Neural cell (in vitro differentiated cells): ENCODE results near the gene ANKIB1. TPM values are rescaled to one million over a fixed set of nuclear protein-coding genes. Genes with fewer than 3 reads are reported as not detected.

ENCODE experiments used
- H2AFZ ChIP-seq: fragments of 200-600, 300-800 bp; sonication (generic), shearing (Covaris generic); 2 replicates; pipeline ENCODE4 v1.6.0; 2014; ENCODE audit warnings: low read depth, mild to moderate bottlenecking, antibody characterized with exemption, low read length, moderate library complexity
- H3F3A ChIP-seq: fragments of 200-600 bp; shearing (Covaris generic); 2 replicates; pipeline ENCODE4 v1.6.1; 2016; ENCODE audit warnings: mild to moderate bottlenecking, moderate library complexity, mixed read lengths, antibody characterized with exemption, low read length; ENCODE audit not compliant: insufficient read depth, poor library complexity, severe bottlenecking
- H3K27ac ChIP-seq: fragments of 200-600, 300-800 bp; sonication (generic), shearing (Covaris generic); 2 replicates; pipeline ENCODE4 v1.5.1; 2014; ENCODE audit warnings: mild to moderate bottlenecking, low read length, moderate library complexity
- H3K27me3 ChIP-seq: fragments of 300-800, 200-600 bp; sonication (generic), shearing (Covaris generic); 2 replicates; pipeline ENCODE4 v1.6.0; 2014; ENCODE audit warnings: mild to moderate bottlenecking, low read depth, low read length, moderate library complexity; ENCODE audit not compliant: insufficient read depth
- H3K36me3 ChIP-seq: fragments of 300-800, 200-600 bp; sonication (generic), shearing (Covaris generic); 2 replicates; pipeline ENCODE4 v1.5.1; 2014; ENCODE audit warnings: mild to moderate bottlenecking, antibody characterized with exemption, low read length, moderate library complexity; ENCODE audit not compliant: insufficient read depth
- H3K4me2 ChIP-seq: fragments of 300-800, 200-600 bp; sonication (generic), shearing (Covaris generic); 2 replicates; pipeline ENCODE4 v1.6.0; 2014; ENCODE audit warnings: mild to moderate bottlenecking, low read length
- H3K4me3 ChIP-seq: fragments of 300-800, 200-600 bp; sonication (generic), shearing (Covaris generic); 2 replicates; pipeline ENCODE4 v1.5.1; 2014; ENCODE audit warnings: mild to moderate bottlenecking, low read length, moderate library complexity
- H3K79me2 ChIP-seq: fragments of 200-600 bp; shearing (Covaris generic); replicated peaks from 2 replicates; pipeline ENCODE4 v1.6.0; 2014; ENCODE audit warnings: mild to moderate bottlenecking, low read length, moderate library complexity; ENCODE audit not compliant: insufficient read depth
- H3K9ac ChIP-seq: fragments of 300-800, 200-600 bp; sonication (generic), shearing (Covaris generic); 2 replicates; pipeline ENCODE4 v1.6.1; 2016; ENCODE audit warnings: mild to moderate bottlenecking, low read length, mixed read lengths
- H3K9me2 ChIP-seq: fragments of 200-600 bp; shearing (Covaris generic); 2 replicates; pipeline ENCODE4 v1.6.1; 2016; ENCODE audit warnings: mild to moderate bottlenecking, low read length, mixed read lengths; ENCODE audit not compliant: insufficient read depth
- H3K9me3 ChIP-seq: fragments of 200-600, 300-800 bp; sonication (generic), shearing (Covaris generic); 2 replicates; pipeline ENCODE4 v1.6.1; 2016; ENCODE audit warnings: mild to moderate bottlenecking, mixed run types, low read length, moderate library complexity, mixed read lengths
- H4K20me1 ChIP-seq: fragments of 200-600 bp; shearing (Covaris generic); 2 replicates; pipeline ENCODE4 v1.6.1; 2016; ENCODE audit warnings: mild to moderate bottlenecking, mixed run types; ENCODE audit not compliant: insufficient read depth
- EP300 ChIP-seq: fragments of 450-650 bp; conservative IDR thresholded peaks from 2 replicates; pipeline ENCODE4 v1.6.1; 2014; ENCODE audit warnings: antibody characterized with exemption, mild to moderate bottlenecking, moderate library complexity; ENCODE audit not compliant: poor library complexity, severe bottlenecking
- EZH2 ChIP-seq: fragments of 200-600, 300-800 bp; shearing (Covaris generic), sonication (generic); IDR thresholded peaks from 2 replicates; pipeline ENCODE4 v1.6.1; 2014; ENCODE audit warnings: antibody characterized with exemption, low read length, borderline replicate concordance, mild to moderate bottlenecking; ENCODE audit not compliant: insufficient read depth, poor library complexity, severe bottlenecking
- MXI1 ChIP-seq: fragments of 450-650 bp; conservative IDR thresholded peaks from 2 replicates; pipeline ENCODE4 v1.6.1; 2014; ENCODE audit warnings: antibody characterized with exemption, mild to moderate bottlenecking; ENCODE audit not compliant: poor library complexity, severe bottlenecking
- POLR2AphosphoS5 ChIP-seq: IDR thresholded peaks from 2 replicates; pipeline ENCODE4 v1.6.1; 2012
- RAD21 ChIP-seq: fragments of 450-650 bp; conservative IDR thresholded peaks from 2 replicates; pipeline ENCODE4 v1.6.1; 2014; ENCODE audit warnings: antibody characterized with exemption, mild to moderate bottlenecking, moderate library complexity
- SMC3 ChIP-seq: fragments of 450-650 bp; conservative IDR thresholded peaks from 2 replicates; pipeline ENCODE4 v1.6.1; 2014; ENCODE audit warnings: antibody characterized with exemption, mild to moderate bottlenecking, moderate library complexity; ENCODE audit not compliant: poor library complexity
- TAF1 ChIP-seq: IDR thresholded peaks from 2 replicates; pipeline ENCODE4 v1.6.1; 2012; ENCODE audit warnings: low read depth
- polyA minus RNA-seq: library from RNA; depleted of rRNA, polyadenylated mRNA; stranded (reverse); fragments of >200 nt; gene quantifications from 2 replicates; pipeline ENCODE4 v1.2.3, GENCODE V29; 2014
- polyA plus RNA-seq: library from polyadenylated mRNA; depleted of rRNA; stranded (reverse); fragments of >200 nt; gene quantifications from 2 replicates; pipeline ENCODE4 v1.2.3, GENCODE V29; 2014
- TF ChIP-seq, protein P1 (sequence below): IDR thresholded peaks from 2 replicates; pipeline ENCODE4 v1.6.1; 2012; ENCODE audit warnings: borderline replicate concordance
- TF ChIP-seq, protein P2 (sequence below): fragments of 450-650 bp; IDR thresholded peaks from 2 replicates; pipeline ENCODE4 v1.5.1; 2014; ENCODE audit warnings: antibody characterized with exemption, mild to moderate bottlenecking, moderate library complexity; ENCODE audit not compliant: poor library complexity, severe bottlenecking

The ANKIB1 gene
- polyA plus RNA-seq (67.8 and 83.0 TPM in 2 replicates), polyA minus RNA-seq (124 and 137 TPM in 2 replicates)

DNA sequence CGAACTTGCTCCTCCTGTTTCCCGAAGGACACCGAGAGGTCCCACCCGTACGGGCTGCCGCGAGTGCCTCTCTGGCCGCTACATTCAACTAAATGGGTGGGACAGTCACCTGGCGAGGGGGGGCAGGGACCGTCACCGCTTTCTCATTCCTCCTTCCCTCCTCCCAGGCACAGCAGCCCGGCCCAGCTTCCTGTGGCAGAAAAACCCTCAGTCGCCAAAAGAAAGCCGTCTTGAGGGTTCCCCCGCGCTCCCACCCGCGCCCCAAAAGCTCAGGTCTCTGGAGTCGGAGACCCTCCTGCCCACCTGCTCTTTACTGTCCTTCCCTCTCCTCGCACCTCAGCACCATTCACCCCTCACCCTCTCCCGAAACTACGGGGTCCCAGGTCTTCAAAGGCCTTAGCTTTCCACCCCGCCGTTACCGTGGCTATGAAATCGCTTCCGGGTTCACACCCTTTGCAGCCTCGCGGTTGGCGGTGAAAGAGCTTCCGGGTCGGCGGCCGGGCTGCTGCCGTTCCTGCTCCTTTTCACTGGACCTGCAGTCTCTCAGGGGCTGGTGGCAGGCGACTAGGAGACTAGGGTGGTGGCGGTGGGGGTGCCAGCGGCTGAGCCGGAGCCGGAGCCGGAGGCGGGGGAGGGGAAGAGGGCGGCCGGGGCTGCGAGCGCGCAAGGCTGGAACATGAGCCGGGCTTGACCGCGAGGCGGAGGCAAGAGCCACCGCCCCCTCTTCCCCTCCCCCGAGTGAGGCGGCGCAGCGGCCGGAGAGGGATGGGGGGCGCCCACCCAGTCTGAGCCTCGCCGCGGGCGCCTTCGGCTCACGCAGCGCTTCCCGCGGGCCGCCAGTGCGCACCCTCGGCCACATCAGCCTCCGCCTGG lies at the start of gene ANKIB1, which contains the start of gene KRIT1:
Gene ANKIB1 (plus strand): TSS at position 488 of the 873 bp plus-strand sequence. CDS start 49,005 bp downstream, outside the sequence.
Gene KRIT1 (minus strand): TSS at position 428 of the 873 bp plus-strand sequence. CDS start 3,779 bp downstream, outside the sequence.
- Histone ChIP-seq H4K20me1 (no peaks in the 10 kb centered on the region), H3K79me2 (peaks cover 64% of the 10 kb centered on the region), H3K4me3 (peak within 1 kb of the TSS; percentile 89), H3K36me3 (no peaks in the 10 kb centered on the region), H3K9me2 (no peaks in the 10 kb centered on the region), H3K9ac (peak within 1 kb of the TSS; percentile 82), H3K4me2 (peak within 1 kb of the TSS; percentile 97), H3K27me3 (no peaks in the 10 kb centered on the region), H3F3A (no peaks in the 10 kb centered on the region), H3K9me3 (no peaks in the 10 kb centered on the region), H2AFZ (peak within 1 kb of the TSS; percentile 98), H3K27ac (peak within 1 kb of the TSS; percentile 83)
- TF ChIP-seq EP300: no peak
- TF ChIP-seq SMC3: peak; percentile 22
- TF ChIP-seq, protein P1, sequence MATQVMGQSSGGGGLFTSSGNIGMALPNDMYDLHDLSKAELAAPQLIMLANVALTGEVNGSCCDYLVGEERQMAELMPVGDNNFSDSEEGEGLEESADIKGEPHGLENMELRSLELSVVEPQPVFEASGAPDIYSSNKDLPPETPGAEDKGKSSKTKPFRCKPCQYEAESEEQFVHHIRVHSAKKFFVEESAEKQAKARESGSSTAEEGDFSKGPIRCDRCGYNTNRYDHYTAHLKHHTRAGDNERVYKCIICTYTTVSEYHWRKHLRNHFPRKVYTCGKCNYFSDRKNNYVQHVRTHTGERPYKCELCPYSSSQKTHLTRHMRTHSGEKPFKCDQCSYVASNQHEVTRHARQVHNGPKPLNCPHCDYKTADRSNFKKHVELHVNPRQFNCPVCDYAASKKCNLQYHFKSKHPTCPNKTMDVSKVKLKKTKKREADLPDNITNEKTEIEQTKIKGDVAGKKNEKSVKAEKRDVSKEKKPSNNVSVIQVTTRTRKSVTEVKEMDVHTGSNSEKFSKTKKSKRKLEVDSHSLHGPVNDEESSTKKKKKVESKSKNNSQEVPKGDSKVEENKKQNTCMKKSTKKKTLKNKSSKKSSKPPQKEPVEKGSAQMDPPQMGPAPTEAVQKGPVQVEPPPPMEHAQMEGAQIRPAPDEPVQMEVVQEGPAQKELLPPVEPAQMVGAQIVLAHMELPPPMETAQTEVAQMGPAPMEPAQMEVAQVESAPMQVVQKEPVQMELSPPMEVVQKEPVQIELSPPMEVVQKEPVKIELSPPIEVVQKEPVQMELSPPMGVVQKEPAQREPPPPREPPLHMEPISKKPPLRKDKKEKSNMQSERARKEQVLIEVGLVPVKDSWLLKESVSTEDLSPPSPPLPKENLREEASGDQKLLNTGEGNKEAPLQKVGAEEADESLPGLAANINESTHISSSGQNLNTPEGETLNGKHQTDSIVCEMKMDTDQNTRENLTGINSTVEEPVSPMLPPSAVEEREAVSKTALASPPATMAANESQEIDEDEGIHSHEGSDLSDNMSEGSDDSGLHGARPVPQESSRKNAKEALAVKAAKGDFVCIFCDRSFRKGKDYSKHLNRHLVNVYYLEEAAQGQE: no peak
- no peak for TF ChIP-seq RAD21
- peak; percentile 81 for TF ChIP-seq MXI1
- TF ChIP-seq, protein P2, sequence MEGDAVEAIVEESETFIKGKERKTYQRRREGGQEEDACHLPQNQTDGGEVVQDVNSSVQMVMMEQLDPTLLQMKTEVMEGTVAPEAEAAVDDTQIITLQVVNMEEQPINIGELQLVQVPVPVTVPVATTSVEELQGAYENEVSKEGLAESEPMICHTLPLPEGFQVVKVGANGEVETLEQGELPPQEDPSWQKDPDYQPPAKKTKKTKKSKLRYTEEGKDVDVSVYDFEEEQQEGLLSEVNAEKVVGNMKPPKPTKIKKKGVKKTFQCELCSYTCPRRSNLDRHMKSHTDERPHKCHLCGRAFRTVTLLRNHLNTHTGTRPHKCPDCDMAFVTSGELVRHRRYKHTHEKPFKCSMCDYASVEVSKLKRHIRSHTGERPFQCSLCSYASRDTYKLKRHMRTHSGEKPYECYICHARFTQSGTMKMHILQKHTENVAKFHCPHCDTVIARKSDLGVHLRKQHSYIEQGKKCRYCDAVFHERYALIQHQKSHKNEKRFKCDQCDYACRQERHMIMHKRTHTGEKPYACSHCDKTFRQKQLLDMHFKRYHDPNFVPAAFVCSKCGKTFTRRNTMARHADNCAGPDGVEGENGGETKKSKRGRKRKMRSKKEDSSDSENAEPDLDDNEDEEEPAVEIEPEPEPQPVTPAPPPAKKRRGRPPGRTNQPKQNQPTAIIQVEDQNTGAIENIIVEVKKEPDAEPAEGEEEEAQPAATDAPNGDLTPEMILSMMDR: peak; percentile 30
- TF ChIP-seq EZH2: no peak
- TF ChIP-seq TAF1: peak; percentile 81
- peak; percentile 94 for TF ChIP-seq POLR2AphosphoS5

GRCh38 chr7:92200791-92201190 lies 45.0 kb upstream of the ANKIB1 start:
- Histone ChIP-seq H3K9me2 (no peaks in the 10 kb centered on the region), H3K4me3 (no peak overlapping the region), H2AFZ (no peak overlapping the region), H3K79me2 (no peaks in the 10 kb centered on the region), H3K9me3 (no peaks in the 10 kb centered on the region), H3K27ac (no peak overlapping the region), H3K4me2 (no peak overlapping the region), H3K9ac (no peak overlapping the region), H3K36me3 (peaks cover 6% of the 10 kb centered on the region), H4K20me1 (no peaks in the 10 kb centered on the region), H3F3A (no peaks in the 10 kb centered on the region), H3K27me3 (no peaks in the 10 kb centered on the region)
- TF ChIP-seq RAD21 (no peak), TAF1 (no peak), MXI1 (no peak), EZH2 (no peak), EP300 (no peak), SMC3 (no peak), POLR2AphosphoS5 (no peak)
- TF ChIP-seq, protein P1: no peak
- TF ChIP-seq, protein P2: no peak
